ENCODE results near the gene FRMD4A. TPM values are rescaled to one million over a fixed set of nuclear protein-coding genes. Genes with fewer than 3 reads are reported as not detected.

The FRMD4A gene
- total and polyA plus RNA-seq, 2 of the 4 experiments (the other 2 are of a cell fraction), result 30.3 to 68.8 TPM

- Histone ChIP-seq H3K36me3 (ENCODE audit: control insufficient read depth, insufficient read depth, low read length) (no peaks in the 10 kb centered on the region), H4K8ac (ENCODE audit: low read depth in 2 of 2, low read length in 2 of 2) (no peak overlapping the region), H3K27me3 (ENCODE audit: control insufficient read depth, insufficient read depth, low read length) (no peaks in the 10 kb centered on the region), H2BK5ac (ENCODE audit: low read depth, low read length, poor library complexity, severe bottlenecking) (no peak overlapping the region), H3K14ac (replicated peaks; ENCODE audit: low read depth, low read length) (no peak overlapping the region), H2AFZ (replicated peaks; ENCODE audit: low read length, poor library complexity) (no peak overlapping the region), H4K5ac (ENCODE audit: low read depth, low read length) (no peak overlapping the region), H3K4me1 (ENCODE audit: control insufficient read depth, insufficient read depth, low read length) (peaks cover 6% of the 10 kb centered on the region), H3K56ac (ENCODE audit: extremely low read depth, insufficient read depth, low read length) (no peak overlapping the region), H2AK9ac (replicated peaks; ENCODE audit: low read depth, low read length, poor library complexity) (no peak overlapping the region), H3K23ac (ENCODE audit: low read depth, low read length) (no peak overlapping the region), H3K9ac (ENCODE audit: low read depth, low read length) (no peak overlapping the region), H3K27ac (ENCODE audit: insufficient read depth, low read length) (no peak overlapping the region), H2BK20ac (ENCODE audit: low read depth, low read length) (no peak overlapping the region), H3K9me3 (ENCODE audit: control insufficient read depth, insufficient read depth, low read length) (0 out of 2 replicates have a peak, but pooled peaks cover 2% of the 10 kb centered on the region), H2AK5ac (ENCODE audit: low read depth, low read length) (no peak overlapping the region), H4K20me1 (ENCODE audit: insufficient read depth, low read length) (no peaks in the 10 kb centered on the region), H3K79me1 (ENCODE audit: low read depth in 1 of 2, low read length in 2 of 2) (0 out of 4 replicates have a peak, but pooled peaks cover 2 to 5% of the 10 kb centered on the region in 2 experiments), H3K4ac (ENCODE audit: low read depth, low read length) (no peak overlapping the region), H3K18ac (ENCODE audit: low read depth, low read length) (no peak overlapping the region), H2BK120ac (ENCODE audit: low read depth, low read length) (no peak overlapping the region), H2BK15ac (ENCODE audit: low read depth, low read length) (no peak overlapping the region), H3K4me3 (ENCODE audit: insufficient read depth, low read depth, low read length) (no peak overlapping the region), H3K9me1 (ENCODE audit: insufficient read depth, low read length) (peaks cover 6% of the 10 kb centered on the region), H3K4me2 (ENCODE audit: low read depth, low read length) (no peak overlapping the region), H4K91ac (ENCODE audit: insufficient read depth, low read depth, low read length) (no peak overlapping the region)
- BruUV-seq (replicated peaks), result no TSS peak
- no CpG with 5 or more reads among the region's 6 CpGs for whole genome bisulfite sequencing, 2 experiments (ENCODE audit: extremely low coverage in 2 of 2, insufficient read length in 1 of 2)
- intact Hi-C loops (cut with micrococcal nuclease), result no loop called here
- DNase-seq, result no peak
- ATAC-seq (ENCODE audit: low read depth), result no peak
- POLR2A ChIA-PET (ENCODE audit: unreplicated experiment), result no interaction called here
- CTCF ChIA-PET, result no interaction called here
- dilution Hi-C loops (cut with HindIII; ENCODE audit: low sequenced_read_pairs, unreplicated experiment), result no loop called here
- in situ Hi-C loops (cut with MboI; ENCODE audit: low sequenced_read_pairs), result no loop called here
- TF ChIP-seq USF2 (IDR thresholded peaks at IDR 0.05; ENCODE audit: low read depth, low read length) (no peak), RFX5 (IDR thresholded peaks at IDR 0.05; ENCODE audit: low read depth, low read length) (no peak), RAD21 (IDR thresholded peaks at IDR 0.05; ENCODE audit: low read length) (no peak), MAFK (IDR thresholded peaks at IDR 0.05; ENCODE audit: low read depth, low read length) (no peak), SMC3 (IDR thresholded peaks at IDR 0.05; ENCODE audit: low read depth, low read length) (no peak), BHLHE40 (IDR thresholded peaks at IDR 0.05; ENCODE audit: low read depth, low read length) (no peak), MXI1 (IDR thresholded peaks at IDR 0.05; ENCODE audit: borderline replicate concordance, low read depth, low read length) (no peak), RCOR1 (IDR thresholded peaks at IDR 0.05; ENCODE audit: insufficient replicate concordance, low read length) (no peak), FOS (IDR thresholded peaks at IDR 0.05; ENCODE audit: low read depth, low read length) (no peak)
Measured at GRCh38 chr10:13907570-13907969, 423.2 kb downstream of the FRMD4A start.

Data from IMR-90 (cell line).